Liver (tissue), 9 donors: ENCODE measurements around the gene NDUFS5. TPM values are rescaled to one million over a fixed set of nuclear protein-coding genes. Genes with fewer than 3 reads are reported as not detected.
A peak's percentile ranks its signal among the peaks of the same experiment; 100 is the strongest.
"Not testable (repeated sequence)": the region's sequence is repeated elsewhere in the genome, so short reads cannot be mapped to it uniquely, and the experiment has no call there.

Experiments
- DNase-seq: peaks from one replicate; pipeline ENCODE4 v3.0.0-alpha.2; 2017; ENCODE audit warnings: low spot score
- H3K27ac ChIP-seq, 2 donors: one replicate each; pipeline ENCODE4 v1.7.0; 2013; ENCODE audit warnings: inconsistent platforms in 2 of 2, low read length in 2 of 2, control low read depth in 1 of 2, low read depth in 1 of 2, mild to moderate bottlenecking in 1 of 2
- H3K27me3 ChIP-seq, 4 donors: one replicate each; pipeline versions ENCODE4 v1.6.1 to v1.7.0; 2013; ENCODE audit warnings: low read length in 3 of 4, inconsistent platforms in 1 of 4, mild to moderate bottlenecking in 1 of 4, moderate library complexity in 1 of 4; ENCODE audit not compliant: control insufficient read depth in 4 of 4, insufficient read depth in 4 of 4
- H3K36me3 ChIP-seq, 4 donors: one replicate each; pipeline versions ENCODE4 v1.6.1 to v1.7.0; 2013; ENCODE audit warnings: low read length in 3 of 4, mild to moderate bottlenecking in 3 of 4, low read depth in 1 of 4, moderate library complexity in 1 of 4; ENCODE audit not compliant: control insufficient read depth in 4 of 4, insufficient read depth in 3 of 4
- H3K4me1 ChIP-seq, 4 donors: one replicate each; pipeline versions ENCODE4 v1.6.1 to v1.7.0; 2013; ENCODE audit warnings: low read length in 3 of 4, mild to moderate bottlenecking in 3 of 4, moderate library complexity in 1 of 4; ENCODE audit not compliant: control insufficient read depth in 4 of 4, insufficient read depth in 4 of 4
- H3K4me3 ChIP-seq, 3 donors: one replicate each; pipeline versions ENCODE4 v1.6.1 to v1.7.0; 2013; ENCODE audit warnings: low read length in 3 of 3, control low read depth in 1 of 3, low read depth in 1 of 3, mild to moderate bottlenecking in 1 of 3
- H3K9ac ChIP-seq, 2 donors: one replicate each; pipeline ENCODE4 v1.7.0; 2013; ENCODE audit warnings: low read length in 2 of 2, mild to moderate bottlenecking in 2 of 2, moderate library complexity in 2 of 2, control low read depth in 1 of 2, low read depth in 1 of 2
- H3K9me3 ChIP-seq, 4 donors: one replicate each; pipeline versions ENCODE4 v1.6.1 to v1.7.0; 2013; ENCODE audit warnings: low read length in 3 of 4; ENCODE audit not compliant: control insufficient read depth in 4 of 4
- EGR1 ChIP-seq, 2 donors: IDR thresholded peaks; 2 replicates each; pipeline ENCODE4 v1.6.1; 2016 to 2018; ENCODE audit warnings: antibody characterized with exemption in 2 of 2, low read depth in 2 of 2
- FOXA1 ChIP-seq: IDR thresholded peaks from 2 replicates; pipeline ENCODE4 v1.6.1; 2016; ENCODE audit warnings: antibody characterized with exemption
- FOXA2 ChIP-seq: IDR thresholded peaks from 2 replicates; pipeline ENCODE4 v1.6.1; 2016; ENCODE audit warnings: antibody characterized with exemption
- GABPA ChIP-seq, 2 donors: IDR thresholded peaks in 1 of 2; conservative IDR thresholded peaks in 1 of 2; 2 replicates each; pipeline ENCODE4 v1.6.1; 2016; ENCODE audit warnings: antibody characterized with exemption in 2 of 2, mild to moderate bottlenecking in 1 of 2, moderate library complexity in 1 of 2
- HNF4A ChIP-seq, 2 donors: conservative IDR thresholded peaks; 2 replicates each; pipeline ENCODE4 v1.6.1; 2016; ENCODE audit warnings: antibody characterized with exemption in 2 of 2, mild to moderate bottlenecking in 2 of 2
- HNF4G ChIP-seq: IDR thresholded peaks from 2 replicates; pipeline ENCODE4 v1.6.1; 2016; ENCODE audit warnings: antibody characterized with exemption
- JUND ChIP-seq, 2 donors: IDR thresholded peaks; 2 replicates each; pipeline ENCODE4 v1.6.1; 2016; ENCODE audit warnings: antibody characterized with exemption in 2 of 2
- NR2F2 ChIP-seq: IDR thresholded peaks from 2 replicates; pipeline ENCODE4 v1.6.1; 2016; ENCODE audit warnings: antibody characterized with exemption
- RAD21 ChIP-seq, 2 donors: IDR thresholded peaks; 2 replicates each; pipeline ENCODE4 v1.6.1; 2016; ENCODE audit warnings: antibody characterized with exemption in 2 of 2, mild to moderate bottlenecking in 2 of 2
- RXRA ChIP-seq, 2 donors: IDR thresholded peaks; 2 replicates each; pipeline ENCODE4 v1.6.1; 2017 to 2018; ENCODE audit warnings: antibody characterized with exemption in 2 of 2, mild to moderate bottlenecking in 1 of 2
- SP1 ChIP-seq: IDR thresholded peaks from 2 replicates; pipeline ENCODE4 v1.6.1; 2018; ENCODE audit warnings: antibody characterized with exemption, mild to moderate bottlenecking
- TAF1 ChIP-seq: conservative IDR thresholded peaks from 2 replicates; pipeline ENCODE4 v1.6.1; 2016; ENCODE audit warnings: antibody characterized with exemption, mild to moderate bottlenecking
- YY1 ChIP-seq: IDR thresholded peaks from 2 replicates; pipeline ENCODE4 v1.6.1; 2016; ENCODE audit warnings: antibody characterized with exemption, mild to moderate bottlenecking
- WGBS: extraction: QIAGEN DNeasy Blood & Tissue Kit; methylation state at CpG from one replicate; pipeline ENCODE4 v1.1.7; 2013; 5-methylcytosine and 5-hydroxymethylcytosine counted together
- polyA plus RNA-seq, 2 donors: library from polyadenylated mRNA; stranded (reverse) in 1 of 2; unstranded in 1 of 2; fragments of 200-250 nt in 1 of 2; fragments of >200 nt in 1 of 2; fragmentation: Nextera tagmentation in 1 of 2; extraction: Ambion mirVana in 1 of 2; gene quantifications; one replicate each; pipeline versions ENCODE4 v1.2.1 to v1.2.3, GENCODE V29; 2013 to 2015
- total RNA-seq, 2 donors: library from RNA; depleted of rRNA; stranded (reverse); fragments of >200 nt; gene quantifications; one replicate each; pipeline ENCODE4 v1.2.3, GENCODE V29; 2014
- TF ChIP-seq, protein P1 (sequence below): IDR thresholded peaks from 2 replicates; pipeline ENCODE4 v1.6.1; 2016; ENCODE audit warnings: antibody characterized with exemption, mild to moderate bottlenecking
- TF ChIP-seq, protein P2 (sequence below): IDR thresholded peaks from 2 replicates; pipeline ENCODE4 v1.6.1; 2016; ENCODE audit warnings: antibody characterized with exemption
- TF ChIP-seq, protein P3 (sequence below): IDR thresholded peaks from 2 replicates; pipeline ENCODE4 v1.6.1; 2016; ENCODE audit warnings: antibody characterized with exemption
- TF ChIP-seq, protein P4 (sequence below): IDR thresholded peaks from 2 replicates; pipeline ENCODE4 v1.6.1; 2016; ENCODE audit warnings: antibody characterized with exemption
- TF ChIP-seq, protein P5 (sequence below): fragments of 150-350 bp; IDR thresholded peaks from 2 replicates; pipeline ENCODE4 v1.5.1; 2017; ENCODE audit warnings: improper control_type of control experiment, low read depth, low read length; ENCODE audit not compliant: missing input control
- donor health status: healthy.
- donor health status: healthy.
- donor health status: healthy.
- donor health status: healthy.
- donor health status: healthy.

The NDUFS5 gene
- total RNA-seq (100 to 1,000 TPM; 193 to 213 TPM), polyA plus RNA-seq (100 to 1,000 TPM; 259 to 308 TPM)

DNA sequence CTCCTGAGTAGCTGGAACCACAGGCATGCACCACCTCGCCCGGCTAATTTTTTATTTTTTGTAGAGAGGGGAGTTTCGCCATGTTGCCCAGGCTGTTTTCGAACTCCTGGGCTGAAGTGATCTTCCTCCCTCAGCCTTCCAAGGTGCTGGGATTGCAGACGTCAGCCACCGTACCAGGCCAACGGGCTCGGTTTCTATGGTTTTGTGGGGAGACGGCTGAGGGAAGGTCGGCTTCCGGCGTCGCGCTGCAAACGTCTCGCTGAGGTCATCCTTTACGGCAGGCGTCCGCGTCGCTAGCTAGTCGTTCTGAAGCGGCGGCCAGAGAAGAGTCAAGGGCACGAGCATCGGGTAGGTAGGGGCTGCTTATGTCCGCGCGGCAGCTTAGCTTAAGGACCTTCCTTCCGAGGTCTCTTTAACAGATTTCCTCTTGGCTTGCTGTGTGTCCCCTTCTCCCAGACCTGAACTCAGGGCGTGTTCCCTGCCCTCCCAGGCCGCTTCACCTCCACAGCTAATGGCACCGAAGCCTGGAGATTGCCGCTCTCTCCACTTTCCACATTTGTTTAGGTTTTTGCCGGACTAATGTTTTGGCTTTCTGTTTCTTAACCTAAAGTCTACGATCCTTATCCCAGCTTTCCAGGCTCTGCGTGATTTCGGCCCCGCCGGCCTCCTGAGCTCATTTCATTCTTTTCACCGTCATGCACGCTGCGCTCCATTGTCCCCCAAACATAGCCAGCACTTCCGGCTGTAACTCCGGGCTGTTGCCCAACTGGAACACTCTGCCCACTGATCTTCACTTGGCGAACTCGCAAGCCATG is at the start of gene NDUFS5:
Gene NDUFS5, plus strand, starts transcription at position 300 of the 815 bp plus-strand sequence. CDS start 2,375 bp downstream, outside the sequence.
- TF ChIP-seq, protein P1, sequence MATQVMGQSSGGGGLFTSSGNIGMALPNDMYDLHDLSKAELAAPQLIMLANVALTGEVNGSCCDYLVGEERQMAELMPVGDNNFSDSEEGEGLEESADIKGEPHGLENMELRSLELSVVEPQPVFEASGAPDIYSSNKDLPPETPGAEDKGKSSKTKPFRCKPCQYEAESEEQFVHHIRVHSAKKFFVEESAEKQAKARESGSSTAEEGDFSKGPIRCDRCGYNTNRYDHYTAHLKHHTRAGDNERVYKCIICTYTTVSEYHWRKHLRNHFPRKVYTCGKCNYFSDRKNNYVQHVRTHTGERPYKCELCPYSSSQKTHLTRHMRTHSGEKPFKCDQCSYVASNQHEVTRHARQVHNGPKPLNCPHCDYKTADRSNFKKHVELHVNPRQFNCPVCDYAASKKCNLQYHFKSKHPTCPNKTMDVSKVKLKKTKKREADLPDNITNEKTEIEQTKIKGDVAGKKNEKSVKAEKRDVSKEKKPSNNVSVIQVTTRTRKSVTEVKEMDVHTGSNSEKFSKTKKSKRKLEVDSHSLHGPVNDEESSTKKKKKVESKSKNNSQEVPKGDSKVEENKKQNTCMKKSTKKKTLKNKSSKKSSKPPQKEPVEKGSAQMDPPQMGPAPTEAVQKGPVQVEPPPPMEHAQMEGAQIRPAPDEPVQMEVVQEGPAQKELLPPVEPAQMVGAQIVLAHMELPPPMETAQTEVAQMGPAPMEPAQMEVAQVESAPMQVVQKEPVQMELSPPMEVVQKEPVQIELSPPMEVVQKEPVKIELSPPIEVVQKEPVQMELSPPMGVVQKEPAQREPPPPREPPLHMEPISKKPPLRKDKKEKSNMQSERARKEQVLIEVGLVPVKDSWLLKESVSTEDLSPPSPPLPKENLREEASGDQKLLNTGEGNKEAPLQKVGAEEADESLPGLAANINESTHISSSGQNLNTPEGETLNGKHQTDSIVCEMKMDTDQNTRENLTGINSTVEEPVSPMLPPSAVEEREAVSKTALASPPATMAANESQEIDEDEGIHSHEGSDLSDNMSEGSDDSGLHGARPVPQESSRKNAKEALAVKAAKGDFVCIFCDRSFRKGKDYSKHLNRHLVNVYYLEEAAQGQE = no peak
- peak; percentile 88 for TF ChIP-seq TAF1
- TF ChIP-seq, protein P2, sequence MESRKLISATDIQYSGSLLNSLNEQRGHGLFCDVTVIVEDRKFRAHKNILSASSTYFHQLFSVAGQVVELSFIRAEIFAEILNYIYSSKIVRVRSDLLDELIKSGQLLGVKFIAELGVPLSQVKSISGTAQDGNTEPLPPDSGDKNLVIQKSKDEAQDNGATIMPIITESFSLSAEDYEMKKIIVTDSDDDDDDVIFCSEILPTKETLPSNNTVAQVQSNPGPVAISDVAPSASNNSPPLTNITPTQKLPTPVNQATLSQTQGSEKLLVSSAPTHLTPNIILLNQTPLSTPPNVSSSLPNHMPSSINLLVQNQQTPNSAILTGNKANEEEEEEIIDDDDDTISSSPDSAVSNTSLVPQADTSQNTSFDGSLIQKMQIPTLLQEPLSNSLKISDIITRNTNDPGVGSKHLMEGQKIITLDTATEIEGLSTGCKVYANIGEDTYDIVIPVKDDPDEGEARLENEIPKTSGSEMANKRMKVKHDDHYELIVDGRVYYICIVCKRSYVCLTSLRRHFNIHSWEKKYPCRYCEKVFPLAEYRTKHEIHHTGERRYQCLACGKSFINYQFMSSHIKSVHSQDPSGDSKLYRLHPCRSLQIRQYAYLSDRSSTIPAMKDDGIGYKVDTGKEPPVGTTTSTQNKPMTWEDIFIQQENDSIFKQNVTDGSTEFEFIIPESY = peak; percentile 20
- TF ChIP-seq NR2F2 = peak; percentile 45
- TF ChIP-seq HNF4A (conservative IDR thresholded peaks at IDR 0.05) = peak in 1 of 2 donors; percentile 11
- no peak for TF ChIP-seq EGR1 (IDR thresholded peaks at IDR 0.05; ENCODE audit: low read depth in 2 of 2)
- TF ChIP-seq, protein P3, sequence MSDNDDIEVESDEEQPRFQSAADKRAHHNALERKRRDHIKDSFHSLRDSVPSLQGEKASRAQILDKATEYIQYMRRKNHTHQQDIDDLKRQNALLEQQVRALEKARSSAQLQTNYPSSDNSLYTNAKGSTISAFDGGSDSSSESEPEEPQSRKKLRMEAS = peak; percentile 55
- TF ChIP-seq SP1 = no peak
- no peak for TF ChIP-seq FOXA2
- TF ChIP-seq HNF4G = no peak
- no peak for TF ChIP-seq FOXA1
- TF ChIP-seq YY1 = peak; percentile 91
- TF ChIP-seq, protein P4, sequence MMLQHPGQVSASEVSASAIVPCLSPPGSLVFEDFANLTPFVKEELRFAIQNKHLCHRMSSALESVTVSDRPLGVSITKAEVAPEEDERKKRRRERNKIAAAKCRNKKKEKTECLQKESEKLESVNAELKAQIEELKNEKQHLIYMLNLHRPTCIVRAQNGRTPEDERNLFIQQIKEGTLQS = no peak
- peak in 1 of 2 donors; percentile 82 for TF ChIP-seq GABPA (IDR thresholded peaks at IDR 0.05 in 1 of 2, conservative IDR thresholded peaks at IDR 0.05 in 1 of 2)
- TF ChIP-seq RXRA (IDR thresholded peaks at IDR 0.05) = peak; percentile 3 to 13
- TF ChIP-seq, protein P5, sequence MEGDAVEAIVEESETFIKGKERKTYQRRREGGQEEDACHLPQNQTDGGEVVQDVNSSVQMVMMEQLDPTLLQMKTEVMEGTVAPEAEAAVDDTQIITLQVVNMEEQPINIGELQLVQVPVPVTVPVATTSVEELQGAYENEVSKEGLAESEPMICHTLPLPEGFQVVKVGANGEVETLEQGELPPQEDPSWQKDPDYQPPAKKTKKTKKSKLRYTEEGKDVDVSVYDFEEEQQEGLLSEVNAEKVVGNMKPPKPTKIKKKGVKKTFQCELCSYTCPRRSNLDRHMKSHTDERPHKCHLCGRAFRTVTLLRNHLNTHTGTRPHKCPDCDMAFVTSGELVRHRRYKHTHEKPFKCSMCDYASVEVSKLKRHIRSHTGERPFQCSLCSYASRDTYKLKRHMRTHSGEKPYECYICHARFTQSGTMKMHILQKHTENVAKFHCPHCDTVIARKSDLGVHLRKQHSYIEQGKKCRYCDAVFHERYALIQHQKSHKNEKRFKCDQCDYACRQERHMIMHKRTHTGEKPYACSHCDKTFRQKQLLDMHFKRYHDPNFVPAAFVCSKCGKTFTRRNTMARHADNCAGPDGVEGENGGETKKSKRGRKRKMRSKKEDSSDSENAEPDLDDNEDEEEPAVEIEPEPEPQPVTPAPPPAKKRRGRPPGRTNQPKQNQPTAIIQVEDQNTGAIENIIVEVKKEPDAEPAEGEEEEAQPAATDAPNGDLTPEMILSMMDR = no peak
- TF ChIP-seq RAD21 (IDR thresholded peaks at IDR 0.05) = peak in 1 of 2 donors; percentile 42
- TF ChIP-seq JUND (IDR thresholded peaks at IDR 0.05) = peak; percentile 66 to 87
- Histone ChIP-seq H3K27me3 (no peaks in the 10 kb centered on the region), H3K9me3 (no peaks in the 10 kb centered on the region), H3K9ac (peak within 1 kb of the TSS; percentile 48 to 90), H3K36me3 (peaks cover 3 to 19% (median 10%) of the 10 kb centered on the region in 4 donors), H3K4me3 (peak within 1 kb of the TSS; percentile 56 to 96 (median 94)), H3K27ac (peak within 1 kb of the TSS; percentile 82 to 97), H3K4me1 (peaks cover 0 to 11% (median 5%) of the 10 kb centered on the region in 4 donors)
- WGBS = under 1% methylated on average over 47 of the region's 47 CpGs
- DNase-seq = peak; percentile 80

DNA sequence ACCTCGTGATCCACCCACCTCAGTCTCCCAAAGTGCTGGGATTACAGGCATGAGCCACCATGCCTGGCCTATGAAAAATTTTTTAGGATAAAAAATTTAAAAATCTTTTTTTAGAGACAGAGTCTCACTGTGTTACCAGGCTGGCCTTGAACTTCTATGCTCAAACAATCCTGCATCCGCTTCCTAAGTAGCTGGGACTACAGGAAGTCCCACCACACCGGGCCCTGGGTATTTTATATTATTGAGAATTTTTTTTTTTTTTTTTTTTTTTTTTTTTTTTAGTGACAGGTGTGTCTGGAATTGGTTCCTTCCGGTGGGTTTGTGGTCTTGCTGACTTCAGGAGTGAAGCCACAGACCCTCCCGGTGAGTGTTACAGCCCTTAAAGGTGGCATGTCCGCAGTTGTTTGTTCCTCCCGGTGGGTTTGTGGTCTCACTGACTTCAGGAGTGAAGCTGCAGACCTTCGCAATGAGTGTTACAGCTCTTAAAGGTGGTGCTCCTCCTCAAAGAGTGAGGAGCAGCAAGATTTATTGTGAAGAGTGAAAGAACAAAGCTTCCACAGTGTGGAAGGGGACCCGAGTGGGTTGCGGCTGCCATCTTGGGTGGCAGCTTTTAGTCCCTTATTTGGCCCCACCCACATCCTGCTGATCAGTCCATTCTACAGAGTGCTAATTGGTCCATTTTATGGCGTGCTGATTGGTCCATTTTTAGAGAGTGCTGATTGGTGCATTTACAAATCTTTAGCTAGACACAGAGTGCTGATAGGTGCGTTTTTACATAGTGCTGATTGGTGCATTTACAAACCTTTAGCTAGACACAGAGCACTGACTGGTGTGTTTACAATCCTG is 48.5 kb upstream of the NDUFS5 start:
- 90% methylated on average over 12 of the region's 12 CpGs for WGBS
- not testable (repeated sequence) for DNase-seq, H3K27me3 ChIP-seq, H3K36me3 ChIP-seq, H3K4me3 ChIP-seq, H3K4me1 ChIP-seq, H3K27ac ChIP-seq, H3K9me3 ChIP-seq, H3K9ac ChIP-seq

DNA sequence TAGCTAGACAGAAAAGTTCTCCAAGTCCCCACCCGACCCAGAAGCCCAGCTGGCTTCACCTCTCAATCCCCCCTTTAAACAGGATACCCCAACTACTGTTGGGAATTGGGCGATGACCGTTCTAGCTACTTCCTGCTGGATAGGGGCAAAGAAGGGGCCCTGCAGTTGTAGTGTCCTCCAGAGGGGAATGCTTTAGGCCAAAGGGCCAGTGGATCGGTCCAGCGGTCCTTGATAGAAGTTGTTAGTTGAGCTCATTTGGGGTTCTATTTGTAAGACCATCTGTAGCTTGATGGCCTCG is 48.0 kb upstream of the NDUFS5 start:
- 94% methylated on average over 6 of the region's 6 CpGs for WGBS
- not testable (repeated sequence) for H3K9me3 ChIP-seq, DNase-seq, H3K9ac ChIP-seq, H3K36me3 ChIP-seq, H3K27ac ChIP-seq, H3K4me3 ChIP-seq, H3K27me3 ChIP-seq, H3K4me1 ChIP-seq
